ENCODE results near the gene CCDC33.

Gene CCDC33

GRCh38 chr15:74362482-74362881 is 126.4 kb downstream of the CCDC33 start:
- no peak for DNase-seq (ENCODE audit: low read depth)

- DNase-seq (ENCODE audit: low read depth), result no peak
Measured at GRCh38 chr15:74364936-74365597, 128.9 kb downstream of the CCDC33 start.

- DNase-seq (ENCODE audit: low read depth), result peak; percentile 48
Measured at GRCh38 chr15:74365598-74366445, 129.7 kb downstream of the CCDC33 start.

- no peak for DNase-seq (ENCODE audit: low read depth)
Measured at GRCh38 chr15:74367296-74367854, 131.2 kb downstream of the CCDC33 start, which contains the start of gene CYP11A1. Gene CYP11A1 (minus strand): TSS chr15:74367646. CDS start chr15:74367585, 61 bp downstream.

GRCh38 chr15:74368121-74368520 is 132.0 kb downstream of the CCDC33 start:
- no peak for DNase-seq (ENCODE audit: low read depth)

GRCh38 chr15:74369084-74369745 is 133.1 kb downstream of the CCDC33 start:
- DNase-seq (ENCODE audit: low read depth), result no peak

GRCh38 chr15:74369756-74370155 is 133.6 kb downstream of the CCDC33 start:
- no peak for DNase-seq (ENCODE audit: low read depth)

GRCh38 chr15:74370471-74370870 is 134.3 kb downstream of the CCDC33 start:
- DNase-seq (ENCODE audit: low read depth), result no peak

GRCh38 chr15:74373056-74373650 is 137.0 kb downstream of the CCDC33 start:
- no peak for DNase-seq (ENCODE audit: low read depth)

GRCh38 chr15:74373731-74374647 is 137.9 kb downstream of the CCDC33 start:
- DNase-seq (ENCODE audit: low read depth), result peak; percentile 71

GRCh38 chr15:74374648-74375302 is 138.6 kb downstream of the CCDC33 start:
- DNase-seq (ENCODE audit: low read depth), result no peak

- peak; percentile 74 for DNase-seq (ENCODE audit: low read depth)
Measured at GRCh38 chr15:74375303-74375693, 139.2 kb downstream of the CCDC33 start.

GRCh38 chr15:74376226-74376625 is 140.1 kb downstream of the CCDC33 start:
- DNase-seq (ENCODE audit: low read depth), result no peak

- DNase-seq (ENCODE audit: low read depth), result no peak
Measured at GRCh38 chr15:74376825-74377581, 140.9 kb downstream of the CCDC33 start.

- no peak for DNase-seq (ENCODE audit: low read depth)
Measured at GRCh38 chr15:74377831-74378766, 142.0 kb downstream of the CCDC33 start.

GRCh38 chr15:74378848-74379247 is 142.7 kb downstream of the CCDC33 start:
- DNase-seq (ENCODE audit: low read depth), result no peak

GRCh38 chr15:74380361-74381189 is 144.4 kb downstream of the CCDC33 start:
- no peak for DNase-seq (ENCODE audit: low read depth)

- no peak for DNase-seq (ENCODE audit: low read depth)
Measured at GRCh38 chr15:74381190-74381453, 145.0 kb downstream of the CCDC33 start.

All from stromal cell of bone marrow (primary cell).